Measurements from ENCODE around the gene FAM234B.

The FAM234B gene, protein sequence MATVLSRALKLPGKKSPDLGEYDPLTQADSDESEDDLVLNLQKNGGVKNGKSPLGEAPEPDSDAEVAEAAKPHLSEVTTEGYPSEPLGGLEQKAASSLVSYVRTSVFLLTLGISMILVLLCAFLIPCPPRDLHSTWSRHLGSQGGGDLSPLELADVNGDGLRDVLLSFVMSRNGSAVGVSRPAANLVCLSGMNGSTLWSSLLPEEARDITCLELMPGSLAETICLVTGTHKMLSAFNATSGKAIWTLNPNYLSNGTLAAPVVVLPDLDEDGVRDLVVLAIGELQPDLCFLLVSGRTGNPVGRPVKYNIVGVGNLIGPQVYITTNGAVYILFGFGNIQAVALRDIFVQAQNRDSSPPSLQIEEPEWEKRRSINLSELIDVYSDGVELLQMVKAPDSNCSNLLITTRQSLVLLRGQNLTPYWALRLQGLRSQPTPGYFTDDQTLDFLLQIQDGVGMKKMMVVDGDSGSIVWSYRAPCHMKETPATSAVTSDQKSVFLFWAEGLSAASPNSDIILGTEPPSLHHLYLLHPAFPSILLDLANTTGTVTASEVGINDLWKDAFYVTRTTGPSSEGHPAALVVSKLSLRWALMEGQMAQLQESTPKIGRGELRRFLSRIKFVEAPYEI

DNA sequence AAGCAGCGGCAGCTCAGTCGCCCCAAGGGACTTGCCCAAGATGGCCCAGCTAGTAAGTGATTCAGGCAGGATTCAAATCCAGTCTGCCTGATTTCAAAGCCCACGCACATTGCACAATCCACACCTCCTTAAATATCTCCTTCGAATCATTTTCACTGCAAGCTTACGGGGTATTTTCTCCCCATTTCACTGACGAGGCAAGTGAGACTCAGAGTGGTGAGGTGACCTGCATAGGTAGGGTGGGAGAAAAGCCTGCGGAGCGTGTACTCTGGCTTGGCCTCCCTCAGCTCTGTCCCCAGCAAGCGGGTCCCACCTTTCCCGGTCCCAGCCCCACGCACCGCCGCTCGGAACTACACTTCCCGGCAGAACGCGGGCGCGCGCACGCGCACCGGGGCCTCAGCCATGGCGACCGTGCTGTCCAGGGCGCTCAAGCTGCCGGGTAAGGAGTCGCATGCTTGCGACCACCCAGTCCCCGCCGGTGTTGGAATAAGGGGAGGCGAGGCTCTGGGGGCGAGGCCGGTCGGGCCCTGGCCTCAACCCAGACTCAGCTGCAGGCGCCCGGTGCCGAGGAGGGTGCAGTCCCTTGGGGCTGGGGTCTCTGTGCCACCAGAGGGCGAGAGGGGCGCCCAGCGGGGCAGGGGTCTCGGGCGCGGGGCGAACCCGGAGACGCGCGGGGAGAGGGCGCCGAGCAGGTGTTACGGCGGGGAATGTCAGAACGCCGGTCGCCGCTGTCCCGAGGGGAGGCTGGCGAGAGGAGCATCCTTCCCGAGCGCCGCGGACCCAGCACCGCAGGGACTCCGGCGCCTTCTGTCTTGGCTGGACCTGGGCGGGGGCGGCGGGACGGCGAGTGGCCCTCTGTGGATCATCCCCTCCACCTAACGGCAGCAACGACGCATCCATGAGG, at the start of gene FAM234B:
Gene FAM234B, plus strand, starts transcription at position 380 of the 904 bp plus-strand sequence. Its CDS starts 23 bp downstream, at position 403.
- TF ChIP-seq JUND (IDR thresholded peaks at IDR 0.05; ENCODE audit: low read depth): no peak
- DNase-seq (ENCODE audit: low read depth in 1 of 2, low spot score in 1 of 2): peak; percentile 38
- in situ Hi-C loops (cut with HindIII; ENCODE audit: low pct_unique_long_range_greater_than_20kb, low sequenced_read_pairs): no loop called here

DNA sequence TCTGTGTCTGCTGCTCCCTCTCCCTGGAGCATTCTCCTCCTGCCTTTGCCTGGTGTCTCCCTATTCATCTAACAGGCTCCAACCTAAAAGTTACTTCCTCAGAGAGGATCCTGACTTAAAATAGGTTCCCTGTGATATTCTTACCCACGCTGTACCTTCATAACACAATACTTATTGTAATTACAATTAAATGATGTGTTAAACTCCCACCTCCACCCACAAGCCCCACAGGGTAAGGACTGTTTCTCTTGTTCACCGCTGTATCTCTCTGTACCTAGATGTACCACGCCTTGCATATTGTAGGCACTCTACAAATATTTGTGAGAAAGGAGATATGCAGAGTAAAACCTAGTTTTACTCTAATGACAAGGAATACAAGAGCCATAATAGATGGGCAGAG, 49.1 kb upstream of the FAM234B start:
- DNase-seq (ENCODE audit: low read depth in 1 of 2, low spot score in 1 of 2): no peak
- no peak for TF ChIP-seq JUND (IDR thresholded peaks at IDR 0.05; ENCODE audit: low read depth)
- in situ Hi-C loops (cut with HindIII; ENCODE audit: low pct_unique_long_range_greater_than_20kb, low sequenced_read_pairs): no loop called here

DNA sequence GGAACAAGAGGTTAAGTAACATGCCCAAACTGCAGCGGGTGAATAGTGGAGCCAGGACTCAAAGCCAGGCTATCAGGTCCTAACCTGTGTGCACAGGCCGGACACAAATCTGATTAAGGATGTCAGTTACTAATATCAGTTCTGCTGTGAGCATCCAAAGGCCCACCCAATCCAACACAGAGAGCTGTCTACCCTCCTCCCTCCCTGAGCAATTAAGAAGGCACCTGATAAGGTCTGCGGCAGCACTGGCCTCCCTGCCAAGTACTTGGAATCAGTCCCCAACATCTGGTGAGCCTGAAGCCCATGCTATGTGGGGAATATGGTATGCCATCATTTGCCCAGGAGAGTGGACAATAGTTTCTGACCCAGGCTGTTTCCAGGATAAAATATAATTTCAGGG, 48.0 kb upstream of the FAM234B start:
- no peak for TF ChIP-seq JUND (IDR thresholded peaks at IDR 0.05; ENCODE audit: low read depth)
- DNase-seq (ENCODE audit: low read depth in 1 of 2, low spot score in 1 of 2): no peak
- in situ Hi-C loops (cut with HindIII; ENCODE audit: low pct_unique_long_range_greater_than_20kb, low sequenced_read_pairs): no loop called here

DNA sequence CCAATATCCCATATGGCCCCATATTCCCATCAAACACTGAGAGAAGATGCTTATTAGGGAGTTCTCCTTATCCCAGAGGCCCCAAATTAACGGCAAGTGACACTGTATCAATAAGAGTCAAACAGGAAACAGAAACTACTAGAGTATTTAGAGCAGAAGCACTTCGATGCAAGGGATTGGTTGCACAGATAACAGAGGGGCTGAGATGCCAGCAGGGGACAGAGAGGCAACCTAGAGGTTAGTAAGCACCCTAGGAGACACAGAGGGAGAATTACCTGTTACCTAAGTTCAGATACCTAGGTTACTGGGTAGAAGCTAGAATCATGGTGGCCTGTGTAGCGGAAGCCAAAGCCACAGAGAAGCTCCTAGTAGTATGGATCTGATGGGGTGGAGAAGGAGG, 47.0 kb upstream of the FAM234B start:
- in situ Hi-C loops (cut with HindIII; ENCODE audit: low pct_unique_long_range_greater_than_20kb, low sequenced_read_pairs): no loop called here
- TF ChIP-seq JUND (IDR thresholded peaks at IDR 0.05; ENCODE audit: low read depth): no peak
- no peak for DNase-seq (ENCODE audit: low read depth in 1 of 2, low spot score in 1 of 2)

DNA sequence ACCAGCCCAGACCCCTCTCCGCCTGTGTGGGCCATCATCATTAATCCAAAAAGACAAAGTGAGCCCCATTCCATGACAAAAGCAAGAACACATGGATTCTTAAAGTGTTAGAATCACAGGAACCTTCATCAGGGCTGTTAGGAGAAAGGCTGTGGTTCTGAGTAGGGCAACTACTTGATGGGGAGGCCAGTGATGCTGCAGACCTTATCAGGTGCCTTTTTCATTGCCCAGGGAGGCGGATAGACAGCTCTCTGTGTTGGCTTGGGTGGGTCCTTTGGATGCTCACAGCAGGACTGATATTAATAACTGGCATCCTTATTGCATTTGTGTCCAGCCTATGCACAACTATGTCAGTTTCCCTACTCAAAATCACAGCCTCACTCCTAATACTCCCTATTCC, 46.4 kb upstream of the FAM234B start:
- DNase-seq (ENCODE audit: low read depth in 1 of 2, low spot score in 1 of 2): no peak
- in situ Hi-C loops (cut with HindIII; ENCODE audit: low pct_unique_long_range_greater_than_20kb, low sequenced_read_pairs): no loop called here
- TF ChIP-seq JUND (IDR thresholded peaks at IDR 0.05; ENCODE audit: low read depth): no peak

DNA sequence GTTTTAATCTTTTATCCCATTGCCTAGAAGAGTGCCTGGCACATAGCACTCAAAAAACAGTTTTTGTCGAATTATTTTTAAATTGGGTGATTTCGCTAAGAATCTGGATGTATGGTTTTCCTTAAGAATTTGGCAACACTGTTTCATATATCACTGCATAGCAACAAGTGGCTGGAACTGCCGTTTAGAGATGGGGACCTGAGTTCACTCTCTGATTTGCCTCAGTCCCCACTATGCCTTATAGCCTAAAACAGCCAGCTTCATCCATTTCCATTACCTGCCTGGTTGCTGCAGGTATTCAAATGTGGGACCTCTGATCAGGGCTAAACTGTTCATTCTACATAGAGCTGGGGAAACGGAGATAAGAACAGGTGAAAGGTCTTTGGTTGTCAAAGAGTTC, 45.9 kb upstream of the FAM234B start:
- in situ Hi-C loops (cut with HindIII; ENCODE audit: low pct_unique_long_range_greater_than_20kb, low sequenced_read_pairs): no loop called here
- DNase-seq (ENCODE audit: low read depth in 1 of 2, low spot score in 1 of 2): no peak
- no peak for TF ChIP-seq JUND (IDR thresholded peaks at IDR 0.05; ENCODE audit: low read depth)

DNA sequence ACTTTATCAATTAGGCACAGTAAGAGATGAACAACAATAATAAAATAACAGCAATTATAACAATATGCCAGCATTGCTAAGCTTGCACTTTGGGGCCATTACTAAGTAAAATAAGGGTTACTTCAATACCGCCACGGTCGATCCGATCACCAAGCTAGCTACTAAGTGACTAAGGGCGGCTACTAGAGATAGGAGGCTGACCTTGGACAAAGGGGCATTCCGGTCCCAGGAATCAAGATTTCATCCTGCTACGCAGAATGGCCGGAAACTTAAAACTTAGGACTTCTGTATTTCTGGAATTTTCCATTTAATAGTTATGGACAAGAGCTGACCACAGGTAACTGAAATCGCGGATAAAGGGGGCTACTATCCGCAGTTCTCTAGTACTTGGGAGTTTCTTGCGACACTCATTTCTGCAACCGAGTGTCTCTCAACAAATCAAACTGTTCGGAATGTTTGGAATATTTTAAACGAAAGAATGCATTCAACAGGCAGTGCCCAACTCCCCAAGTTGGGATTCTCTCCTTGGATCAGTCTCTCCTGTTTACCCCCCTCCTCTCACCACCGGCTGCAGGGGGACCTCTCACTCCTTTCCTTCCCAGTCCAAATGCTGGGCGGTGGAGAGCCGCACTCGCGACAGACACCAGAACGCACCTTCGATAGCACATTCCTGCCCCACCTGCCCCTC, 44.8 kb upstream of the FAM234B start:
- in situ Hi-C loops (cut with HindIII; ENCODE audit: low pct_unique_long_range_greater_than_20kb, low sequenced_read_pairs): no loop called here
- DNase-seq (ENCODE audit: low read depth in 1 of 2, low spot score in 1 of 2): no peak
- no peak for TF ChIP-seq JUND (IDR thresholded peaks at IDR 0.05; ENCODE audit: low read depth)

DNA sequence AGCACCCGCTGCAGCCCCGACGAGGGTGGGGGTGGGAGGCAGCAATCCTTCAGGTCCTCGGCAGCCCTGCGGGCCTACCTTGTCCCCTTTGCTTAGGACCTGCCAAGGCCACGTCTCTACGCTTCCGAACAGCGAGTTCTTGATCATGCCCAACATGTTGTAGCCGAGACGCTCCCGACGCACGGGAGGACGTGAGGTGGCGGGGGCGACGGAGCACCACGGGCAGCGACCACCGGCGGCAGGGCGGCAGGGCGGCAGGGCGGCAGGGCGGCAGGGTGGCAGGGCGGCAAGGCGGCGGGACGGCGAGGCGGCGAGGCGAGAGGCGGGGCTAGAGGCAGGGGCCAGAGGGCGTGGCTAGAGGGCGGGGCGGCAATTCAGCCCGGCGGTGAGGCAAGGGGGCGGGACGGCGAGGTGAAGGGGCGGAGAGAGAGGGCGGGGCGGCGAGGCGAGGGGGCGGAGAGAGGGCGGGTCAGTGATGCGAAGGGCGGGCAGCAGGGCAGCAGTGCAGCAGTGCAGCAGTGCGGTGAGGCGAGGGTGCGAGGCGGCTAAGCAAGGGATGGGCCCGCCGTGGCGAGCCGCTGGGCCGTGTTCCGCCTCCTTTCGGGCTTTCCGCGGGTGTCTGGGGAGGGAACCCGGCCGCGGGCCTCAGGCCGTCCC, 44.1 kb upstream of the FAM234B start, which contains the start of gene HEBP1:
Gene HEBP1, minus strand, starts transcription at position 307 of the 657 bp plus-strand sequence. Its CDS starts 151 bp downstream, at position 156.
- peak; percentile 57 to 81 for DNase-seq (ENCODE audit: low read depth in 1 of 2, low spot score in 1 of 2)
- in situ Hi-C loops (cut with HindIII; ENCODE audit: low pct_unique_long_range_greater_than_20kb, low sequenced_read_pairs): no loop called here
- no peak for TF ChIP-seq JUND (IDR thresholded peaks at IDR 0.05; ENCODE audit: low read depth)

DNA sequence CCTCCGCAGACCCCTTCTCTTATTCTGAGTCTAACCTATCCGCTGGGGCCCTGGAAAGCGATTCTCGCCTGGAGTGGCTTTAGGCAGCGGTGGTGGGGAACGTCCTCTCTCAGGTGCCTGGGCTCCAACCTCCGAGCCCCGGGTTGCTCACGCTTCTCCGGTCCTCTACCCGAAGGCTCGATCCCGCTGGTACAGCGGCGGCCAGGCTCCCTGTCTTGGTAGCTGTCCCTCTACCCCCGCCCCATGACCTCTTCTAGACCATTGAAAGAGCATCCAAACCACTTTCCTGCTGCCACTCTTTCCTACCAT, 43.6 kb upstream of the FAM234B start:
- no peak for TF ChIP-seq JUND (IDR thresholded peaks at IDR 0.05; ENCODE audit: low read depth)
- DNase-seq (ENCODE audit: low read depth in 1 of 2, low spot score in 1 of 2): no peak
- in situ Hi-C loops (cut with HindIII; ENCODE audit: low pct_unique_long_range_greater_than_20kb, low sequenced_read_pairs): no loop called here

DNA sequence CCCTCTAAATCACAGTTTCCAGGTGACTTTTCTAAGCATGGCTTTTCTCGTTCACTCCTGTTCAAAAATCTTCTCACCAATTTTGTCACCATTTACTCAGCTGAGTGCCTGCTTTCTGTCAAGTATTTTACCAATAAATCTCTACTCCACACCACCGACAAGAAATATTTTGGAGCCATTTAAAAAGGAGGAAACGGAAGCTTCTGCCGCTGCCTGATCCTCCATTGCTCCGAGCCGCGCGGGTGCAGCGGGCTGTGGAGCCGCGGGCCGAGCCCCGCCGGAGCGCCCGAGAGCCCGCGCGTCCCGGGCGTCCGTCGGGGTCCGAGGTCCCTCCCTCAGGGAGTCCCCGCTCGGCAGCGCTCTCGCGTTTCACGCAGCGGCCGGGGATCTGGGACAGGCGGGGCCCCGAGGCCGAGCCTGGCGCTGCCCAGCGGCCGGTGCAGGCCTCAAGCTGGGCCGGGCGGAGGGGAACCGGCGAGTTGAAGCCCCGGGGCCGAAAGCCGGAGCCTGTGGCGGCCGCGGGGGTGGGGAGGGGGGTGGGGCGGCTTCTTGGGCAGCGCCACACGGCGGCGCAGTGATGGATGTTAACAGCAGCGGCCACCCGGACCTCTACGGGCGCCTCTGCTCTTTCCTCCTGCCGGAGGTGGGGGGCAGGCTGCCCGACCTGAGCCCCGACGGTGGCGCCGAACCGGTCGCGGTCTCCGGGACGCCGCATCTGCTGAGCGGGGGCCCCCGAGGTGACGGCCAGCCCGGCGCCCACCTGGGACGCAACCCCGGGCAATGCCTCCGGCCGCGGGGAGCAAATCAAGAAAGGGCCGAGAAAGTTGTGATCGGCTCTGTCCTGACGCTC, 43.0 kb upstream of the FAM234B start:
- peak; percentile 41 to 47 for DNase-seq (ENCODE audit: low read depth in 1 of 2, low spot score in 1 of 2)
- in situ Hi-C loops (cut with HindIII; ENCODE audit: low pct_unique_long_range_greater_than_20kb, low sequenced_read_pairs): no loop called here

DNA sequence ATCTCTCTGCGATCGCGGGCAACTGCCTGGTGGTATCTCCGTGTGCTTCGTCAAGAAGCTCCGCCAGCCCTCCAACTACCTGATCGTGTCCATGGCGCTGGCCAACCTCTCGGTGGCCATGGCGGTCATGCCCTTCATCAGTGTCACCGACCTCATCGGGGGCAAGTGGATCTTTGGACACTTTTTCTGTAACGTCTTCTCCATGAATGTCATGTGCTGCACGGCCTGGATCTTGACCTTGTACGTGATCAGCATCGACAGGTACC, 42.5 kb upstream of the FAM234B start:
- in situ Hi-C loops (cut with HindIII; ENCODE audit: low pct_unique_long_range_greater_than_20kb, low sequenced_read_pairs): no loop called here
- no peak for DNase-seq (ENCODE audit: low read depth in 1 of 2, low spot score in 1 of 2)
- TF ChIP-seq JUND (IDR thresholded peaks at IDR 0.05; ENCODE audit: low read depth): no peak

More for the DNA sequence above, 43.0 kb upstream of the FAM234B start:
- no peak for TF ChIP-seq JUND (IDR thresholded peaks at IDR 0.05; ENCODE audit: low read depth)
